K562 (cell line): Measurements from ENCODE around the gene LYPLA2. TPM values are rescaled to one million over a fixed set of nuclear protein-coding genes. Genes with fewer than 3 reads are reported as not detected.

ENCODE experiments used
- ATF6 ChIP-seq: sonication (generic); formaldehyde crosslinking; IDR thresholded peaks from 2 replicates; pipeline ENCODE4 v1.4.0; 2020; ENCODE audit warnings: mild to moderate bottlenecking, missing genetic modification reagents
- CHD2 ChIP-seq: IDR thresholded peaks from 2 replicates; pipeline ENCODE4 v1.6.1; 2011; ENCODE audit warnings: low read depth, low read length
- CREB3 ChIP-seq: fragments of 450-650 bp; conservative IDR thresholded peaks from 2 replicates; pipeline ENCODE4 v1.6.1; 2016; ENCODE audit warnings: missing genetic modification characterization, low read depth, mild to moderate bottlenecking, missing compliant biosample characterization, moderate library complexity
- DACH1 ChIP-seq: fragments of 450-650 bp; IDR thresholded peaks from 2 replicates; pipeline ENCODE4 v1.6.1; 2018; ENCODE audit not compliant: partially characterized antibody
- E4F1 ChIP-seq: fragments of 250-450 bp; sonication (Bioruptor Pico); IDR thresholded peaks from 2 replicates; pipeline ENCODE4 v1.5.0; 2021; ENCODE audit warnings: mild to moderate bottlenecking, borderline replicate concordance
- LARP7 ChIP-seq: fragments of 450-650 bp; IDR thresholded peaks from 2 replicates; pipeline ENCODE4 v1.6.1; 2016
- MBD2 ChIP-seq: sonication (generic); IDR thresholded peaks from 2 replicates; pipeline ENCODE4 v1.6.1; 2016; ENCODE audit warnings: low read depth, borderline replicate concordance
- NCOA1 ChIP-seq: fragments of 450-650 bp; IDR thresholded peaks from 2 replicates; pipeline ENCODE4 v1.6.1; 2016; ENCODE audit warnings: low read depth
- NFATC3 ChIP-seq: fragments of 450-650 bp; IDR thresholded peaks from 2 replicates; pipeline ENCODE4 v1.6.1; 2017; ENCODE audit warnings: mild to moderate bottlenecking
- PPARD ChIP-seq: fragments of 250-450 bp; sonication (Bioruptor Pico); IDR thresholded peaks from 2 replicates; pipeline ENCODE4 v1.8.0; 2022; ENCODE audit warnings: inconsistent platforms, mild to moderate bottlenecking, moderate library complexity
- RAD51 ChIP-seq: fragments of 450-650 bp; IDR thresholded peaks from 2 replicates; pipeline ENCODE4 v1.7.1; 2016; ENCODE audit warnings: low read depth, mild to moderate bottlenecking, borderline replicate concordance
- RBM25 ChIP-seq: fragments of 200-400 bp; formaldehyde crosslinking; IDR thresholded peaks from 2 replicates; pipeline ENCODE4 v1.6.1; 2018; ENCODE audit warnings: low read length, low read depth, moderate library complexity; ENCODE audit not compliant: severe bottlenecking
- TAF9B ChIP-seq: fragments of 450-650 bp; IDR thresholded peaks from 2 replicates; pipeline ENCODE4 v1.6.1; 2018; ENCODE audit warnings: mild to moderate bottlenecking; ENCODE audit not compliant: partially characterized antibody
- ZBTB17 ChIP-seq: fragments of 450-650 bp; formaldehyde crosslinking; IDR thresholded peaks from 2 replicates; pipeline ENCODE4 v1.4.0; 2020; ENCODE audit warnings: mild to moderate bottlenecking
- ZMIZ1 ChIP-seq, 2 experiments: fragments of 150-350 bp in 1 of 2; IDR thresholded peaks; 2 replicates each; pipeline ENCODE4 v1.6.1; 2012 to 2016; ENCODE audit warnings: low read depth in 2 of 2, low read length in 2 of 2, mild to moderate bottlenecking in 1 of 2, moderate library complexity in 1 of 2
- ZNF174 ChIP-seq: fragments of 250-450 bp; sonication (Bioruptor Pico); IDR thresholded peaks from 2 replicates; pipeline ENCODE4 v1.4.0; 2020; ENCODE audit warnings: mild to moderate bottlenecking
- ZNF655 ChIP-seq: fragments of 250-450 bp; sonication (Bioruptor Pico); IDR thresholded peaks from 2 replicates; pipeline ENCODE4 v1.5.0; 2021
- ZNF764 ChIP-seq: fragments of 250-450 bp; sonication (Bioruptor Pico); IDR thresholded peaks from 2 replicates; pipeline ENCODE4 v1.4.0; 2020; ENCODE audit warnings: low read depth, mild to moderate bottlenecking, moderate library complexity
- polyA plus RNA-seq, 8 experiments: library from polyadenylated mRNA; depleted of rRNA in 4 of 8; stranded (reverse) in 5 of 8; unstranded in 3 of 8; fragments of >200 nt; fragmentation: Nextera tagmentation in 2 of 8; fragmentation: Illumina TruSeq in 1 of 8; extraction: Ambion mirVana in 2 of 8; extraction: Trizol in 1 of 8; gene quantifications; 2 replicates each; pipeline versions ENCODE4 v1.2.1 to v1.2.3, GENCODE V29; 2011 to 2014; ENCODE audit warnings: inconsistent platforms in 1 of 8, missing spikeins in 1 of 8
- total RNA-seq, 7 experiments: library from RNA; depleted of rRNA in 6 of 7; stranded (reverse); fragments of >200 nt in 6 of 7; fragmentation: Illumina TruSeq in 2 of 7; extraction: Trizol in 2 of 7; gene quantifications; 2 replicates each; pipeline versions ENCODE4 v1.2.1 to v1.2.3, GENCODE V29; 2011 to 2021; ENCODE audit warnings: low replicate concordance in 1 of 7

LYPLA2 gene
- total and polyA plus RNA-seq, 9 of the 15 experiments (the other 6 are each of a cell fraction or from before 2014, with no cell fraction given) = 3.9 to 128 (median 60.1) TPM

GRCh38 chr1:23790696-23791515, at the start of gene LYPLA2 (continued):
- TF ChIP-seq RBM25 (no peak), TAF9B (peak; percentile 59), CREB3 (no peak; the same call in 1 of the 2 replicates), DACH1 (no peak), LARP7 (no peak), CHD2 (no peak; the same call in 1 of the 2 replicates), NFATC3 (0 out of 2 replicates have a peak, but pooled peaks have one; percentile 50), ZNF655 (CRISPR knock-in tag) (no peak), PPARD (CRISPR knock-in tag) (no peak), ATF6 (CRISPR knock-in tag) (no peak), ZBTB17 (CRISPR knock-in tag) (no peak), ZNF764 (no peak), ZMIZ1 (IDR thresholded peaks at IDR 0.05; ENCODE audit: low read depth in 2 of 2, low read length in 2 of 2) (no peak), ZNF174 (CRISPR knock-in tag) (no peak), MBD2 (peak; percentile 37; the same call in 1 of the 2 replicates), E4F1 (CRISPR knock-in tag) (no peak), NCOA1 (peak; percentile 87), RAD51 (no peak)
